HCT116 (cell line): ENCODE measurements around the gene KMT2C.

Source experiments
- CTCF ChIP-seq, 3 experiments: fragments of 200-600 bp in 1 of 3; sonication (generic) in 1 of 3; IDR thresholded peaks in 2 of 3; conservative IDR thresholded peaks in 1 of 3; 2 replicates each; pipeline ENCODE4 v1.5.1; 2012 to 2017; ENCODE audit warnings: low read depth in 2 of 3, low read length in 2 of 3, antibody characterized with exemption in 1 of 3, borderline replicate concordance in 1 of 3, control low read depth in 1 of 3, mild to moderate bottlenecking in 1 of 3, mixed read lengths in 1 of 3, mixed run types in 1 of 3, moderate library complexity in 1 of 3; ENCODE audit not compliant: insufficient read depth in 1 of 3
- EGR1 ChIP-seq: IDR thresholded peaks from 2 replicates; pipeline ENCODE4 v1.6.1; 2012; ENCODE audit warnings: low read depth
- EZH2 ChIP-seq: fragments of 200-600 bp; sonication (generic); IDR thresholded peaks from 2 replicates; pipeline ENCODE4 v1.6.1; 2017; ENCODE audit warnings: antibody characterized with exemption, mixed run types
- JUND ChIP-seq: IDR thresholded peaks from 2 replicates; pipeline ENCODE4 v1.6.1; 2012
- POLR2A ChIP-seq: IDR thresholded peaks from 2 replicates; pipeline ENCODE4 v1.7.0; 2011; ENCODE audit warnings: borderline replicate concordance; ENCODE audit not compliant: insufficient read depth, insufficient read length; ENCODE audit errors: extremely low read depth

DNA sequence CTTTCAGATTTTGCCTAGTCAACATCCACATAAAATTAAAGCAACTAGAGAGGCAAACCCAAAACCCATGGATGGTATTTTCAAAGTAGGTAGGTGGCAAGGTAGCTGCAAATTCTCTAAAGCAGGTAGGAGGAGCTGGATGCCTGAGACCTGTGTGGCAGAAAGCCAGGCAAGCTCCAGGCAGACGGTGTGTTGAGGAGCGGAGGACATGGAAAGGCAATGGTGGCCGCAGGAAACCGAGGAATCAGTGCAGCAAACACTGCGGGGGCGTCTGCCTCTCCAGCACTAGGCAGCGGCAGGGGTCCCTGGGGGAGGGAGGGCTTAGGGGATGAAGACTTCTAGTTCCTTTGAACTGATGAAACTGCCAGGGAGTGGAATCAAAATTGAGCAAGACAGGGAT is 309.1 kb downstream of the KMT2C start:
- TF ChIP-seq EZH2 = no peak
- no peak for TF ChIP-seq POLR2A
- no peak for TF ChIP-seq CTCF (IDR thresholded peaks at IDR 0.05 in 2 of 3, conservative IDR thresholded peaks at IDR 0.05 in 1 of 3; ENCODE audit: borderline replicate concordance in 1 of 3, insufficient read depth in 1 of 3, low read depth in 2 of 3, low read length in 2 of 3)
- no peak for TF ChIP-seq JUND
- TF ChIP-seq EGR1 = no peak
